GM21529 (cell line): ENCODE results near the gene CLIC3.
A peak's percentile ranks its signal among the peaks of the same experiment; 100 is the strongest.
"Not testable (repeated sequence)": the region's sequence is repeated elsewhere in the genome, so short reads cannot be mapped to it uniquely, and the experiment has no call there.

Experiments
- ATAC-seq: cut with Tn5 transposase; IDR thresholded peaks from one replicate; pipeline ENCODE4 v1.9.1; 2021; ENCODE audit not compliant: unreplicated experiment

The CLIC3 gene

GRCh38 chr9:136996361-136997292 lies at the start of gene CLIC3:
TSS of gene CLIC3 (minus strand) at chr9:136996568. CDS start at chr9:136996543, 25 bp downstream.
- no peak for ATAC-seq

DNA sequence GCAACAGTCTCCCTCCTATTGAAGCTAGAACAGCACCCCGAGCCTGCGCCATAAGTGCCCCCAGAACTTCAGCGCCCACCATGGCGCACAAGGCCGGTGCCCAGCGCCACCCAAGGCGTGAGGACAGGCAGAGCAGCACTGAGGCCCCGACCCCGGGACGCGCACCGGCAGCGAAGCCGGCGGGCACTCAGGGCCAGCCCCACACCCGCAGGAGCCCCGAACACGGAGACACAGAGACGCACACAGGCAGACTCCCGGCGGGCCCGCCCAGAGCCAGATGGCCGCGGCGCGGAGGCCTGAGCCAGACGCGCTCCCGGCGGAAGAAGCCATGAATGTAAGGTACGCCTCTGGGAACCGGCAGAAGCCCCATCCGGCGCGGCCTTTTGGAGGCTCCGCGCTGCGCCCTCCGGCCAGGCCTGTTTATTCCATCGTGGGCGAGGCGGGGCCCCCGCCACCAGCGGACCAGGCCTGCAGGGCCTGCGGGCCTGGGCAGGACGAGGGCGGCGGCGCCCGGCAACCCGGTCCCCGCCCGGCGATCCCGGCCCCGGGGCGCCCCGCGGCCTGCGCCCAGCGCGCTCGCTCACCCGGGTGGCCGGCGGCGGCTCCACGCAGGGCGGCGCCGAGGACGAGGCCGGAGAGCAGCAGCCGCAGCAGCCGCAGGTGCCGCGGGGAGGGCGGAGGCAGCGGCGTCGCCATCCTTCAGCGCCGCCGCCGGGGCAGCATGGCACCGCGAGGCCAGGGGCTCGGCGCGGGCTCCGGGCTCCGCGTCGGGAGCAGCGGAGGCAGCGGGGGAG lies 49.1 kb upstream of the CLIC3 start:
- no peak for ATAC-seq

- ATAC-seq: no peak
Observed at GRCh38 chr9:137044502-137045177, 48.3 kb upstream of the CLIC3 start.

DNA sequence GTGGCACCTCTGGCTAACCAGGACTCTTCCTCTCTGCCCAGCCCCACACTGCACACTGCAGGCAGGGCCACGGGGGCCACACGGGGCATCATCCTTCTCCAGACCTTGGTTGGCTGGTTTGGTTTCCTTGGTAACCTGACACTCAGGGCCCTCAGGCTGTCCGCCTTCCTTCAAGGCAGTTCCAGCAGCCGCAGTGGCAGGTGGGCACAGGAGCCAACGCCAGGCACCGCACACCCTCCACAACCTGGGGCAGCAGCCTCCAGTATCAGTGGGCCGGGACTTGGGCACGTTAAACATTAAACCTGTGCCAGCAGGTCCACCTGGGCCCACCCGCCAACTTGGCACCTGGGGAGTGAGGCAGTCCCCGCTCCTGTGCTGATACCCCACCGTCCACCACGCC lies 47.7 kb upstream of the CLIC3 start:
- no peak for ATAC-seq

DNA sequence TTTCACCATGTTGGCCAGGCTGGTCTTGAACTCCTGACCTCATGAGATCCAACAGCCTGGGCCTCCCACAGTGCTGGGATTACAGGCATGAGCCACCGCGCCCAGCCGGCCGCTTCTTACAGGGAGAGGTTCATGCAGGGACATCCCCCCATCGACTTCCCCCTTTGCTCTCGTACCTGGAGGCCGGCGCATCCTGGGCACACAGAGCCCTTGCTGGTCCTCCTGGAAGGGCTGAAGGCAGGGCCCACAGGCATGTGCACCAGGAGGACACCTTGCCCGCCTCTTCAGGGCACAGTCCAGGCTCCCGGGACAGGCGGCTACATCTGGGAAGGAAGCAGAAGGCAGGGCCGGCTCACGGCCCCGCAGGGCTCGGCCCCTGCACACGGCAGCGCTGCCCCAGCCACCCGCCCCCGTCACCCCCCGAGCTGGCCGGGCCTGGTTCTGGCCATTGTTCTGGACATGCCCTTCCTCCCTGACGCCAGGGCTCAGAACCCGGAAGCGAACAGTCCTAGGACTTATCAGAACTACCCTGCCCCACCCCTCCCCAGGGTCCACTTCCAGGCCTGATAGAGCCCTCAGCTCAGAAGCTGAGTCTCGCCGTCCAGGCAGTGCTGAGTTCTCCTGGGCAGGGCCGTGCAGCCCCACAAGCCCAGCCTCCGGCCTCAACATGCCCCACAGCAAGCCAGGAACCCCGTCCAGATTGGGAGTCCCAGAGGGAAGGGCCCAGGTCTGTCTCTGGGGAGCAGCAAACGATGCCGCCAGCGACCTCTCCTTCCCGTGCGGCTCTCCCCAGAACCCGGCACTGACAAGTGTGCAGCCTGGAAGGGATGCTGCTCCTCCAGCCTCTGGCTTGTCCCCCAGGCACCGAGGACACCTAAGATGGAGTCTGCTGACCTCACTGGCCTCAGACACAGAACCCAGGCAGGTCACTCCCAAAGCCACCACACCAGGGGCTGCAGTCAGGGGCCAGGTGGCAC lies 46.7 kb upstream of the CLIC3 start:
- no peak for ATAC-seq

- ATAC-seq: no peak
Observed at GRCh38 chr9:137041124-137041523, 44.8 kb upstream of the CLIC3 start.

- no peak for ATAC-seq
Observed at GRCh38 chr9:137040568-137040967, 44.2 kb upstream of the CLIC3 start.

DNA sequence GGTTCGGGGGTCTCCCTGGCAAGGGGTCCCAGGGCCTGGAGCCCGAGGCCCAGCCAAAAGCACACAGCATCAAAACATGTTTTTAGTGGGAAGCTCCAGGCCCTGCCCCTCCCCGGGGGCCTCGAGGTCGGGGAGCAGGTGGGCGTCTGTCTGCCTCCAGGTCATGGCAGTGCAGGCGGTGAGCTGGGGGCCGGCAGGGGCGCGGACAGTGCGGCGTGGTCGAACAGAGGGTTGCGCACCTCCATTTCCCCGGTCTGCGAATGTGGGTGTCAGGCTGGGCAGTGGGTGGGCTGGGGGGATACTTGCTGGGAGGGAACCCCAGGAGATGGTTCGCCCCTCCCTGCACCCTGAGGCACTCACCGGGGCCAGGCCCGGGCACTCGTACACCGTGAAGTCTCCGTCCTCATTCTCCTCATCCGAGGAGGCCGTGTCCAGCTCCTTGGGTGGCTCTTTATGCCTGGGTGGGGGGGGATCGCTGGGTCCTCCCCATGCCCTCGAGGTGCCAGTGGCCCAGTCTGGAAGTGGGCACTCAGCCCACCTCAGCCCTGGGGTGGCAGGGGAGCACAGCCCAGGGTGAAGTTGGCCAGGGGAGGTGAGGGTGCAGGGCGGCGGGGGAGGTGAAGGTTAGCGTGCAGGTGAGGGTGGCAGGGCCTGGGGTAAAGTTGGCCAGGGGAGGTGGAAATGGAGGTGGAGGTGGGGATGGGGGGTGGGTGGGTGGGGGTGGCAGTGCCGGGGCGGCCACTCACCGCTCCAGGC lies 43.4 kb upstream of the CLIC3 start:
- no peak for ATAC-seq

- ATAC-seq: no peak
Observed at GRCh38 chr9:137038916-137039315, 42.5 kb upstream of the CLIC3 start.

DNA sequence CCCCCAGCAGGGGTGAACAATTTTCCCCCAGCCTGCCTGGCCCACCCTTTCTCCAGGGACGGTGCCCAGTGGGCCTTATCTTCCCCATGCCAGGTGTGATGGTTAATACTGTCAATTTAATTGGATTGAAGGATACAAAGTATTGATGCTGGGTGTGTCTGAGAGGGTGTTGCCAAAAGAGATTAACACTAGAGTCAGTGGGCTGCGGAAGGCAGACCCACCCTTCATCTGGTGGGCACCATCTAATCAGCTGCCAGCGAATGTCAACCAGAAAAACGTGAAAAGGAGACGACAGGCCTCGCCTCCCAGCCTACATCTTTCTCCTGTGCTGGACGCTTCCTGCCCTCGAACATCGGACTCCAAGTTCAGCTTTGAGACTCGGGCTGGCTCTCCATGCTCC lies 41.1 kb upstream of the CLIC3 start:
- ATAC-seq: no peak

DNA sequence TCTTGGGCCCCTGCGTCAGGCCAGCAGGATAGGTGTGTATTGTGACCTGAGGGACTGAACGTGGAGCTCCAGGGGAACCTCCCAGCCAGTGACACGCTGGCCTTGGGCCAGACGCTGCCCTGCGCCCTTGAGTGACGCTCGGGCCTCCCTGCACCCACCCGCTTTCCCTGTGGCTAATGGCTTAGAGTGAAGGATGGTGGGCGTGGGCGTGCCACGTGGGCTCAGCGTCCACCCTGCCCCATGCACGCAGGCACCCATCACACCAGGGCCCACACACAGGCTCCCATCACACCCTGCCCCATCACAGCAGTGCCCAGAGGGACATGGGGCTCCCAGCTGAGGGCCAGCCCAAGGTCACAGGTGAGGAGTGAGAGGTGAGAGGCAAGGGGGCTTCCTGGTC lies 40.7 kb upstream of the CLIC3 start:
- no peak for ATAC-seq

DNA sequence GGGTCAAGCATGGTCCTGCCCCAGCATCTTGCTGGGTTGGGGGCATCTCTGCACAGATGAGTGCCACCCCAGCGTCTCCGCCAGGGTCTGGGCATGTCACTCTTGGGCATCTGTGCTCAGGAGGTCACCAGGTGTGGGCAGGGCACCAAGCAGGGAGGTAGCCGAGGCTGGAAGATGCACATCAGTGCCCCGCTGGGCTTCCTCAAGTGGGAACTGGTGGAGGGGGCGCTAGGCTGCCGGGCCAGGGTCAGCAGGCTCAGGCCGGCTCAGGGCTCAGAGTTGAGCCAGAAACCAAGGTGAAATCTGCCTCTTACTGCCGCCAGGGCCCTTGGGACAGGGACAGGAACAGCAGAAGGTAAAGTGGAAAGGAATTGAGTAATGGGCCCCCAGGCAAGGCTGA lies 39.6 kb upstream of the CLIC3 start:
- no peak for ATAC-seq

DNA sequence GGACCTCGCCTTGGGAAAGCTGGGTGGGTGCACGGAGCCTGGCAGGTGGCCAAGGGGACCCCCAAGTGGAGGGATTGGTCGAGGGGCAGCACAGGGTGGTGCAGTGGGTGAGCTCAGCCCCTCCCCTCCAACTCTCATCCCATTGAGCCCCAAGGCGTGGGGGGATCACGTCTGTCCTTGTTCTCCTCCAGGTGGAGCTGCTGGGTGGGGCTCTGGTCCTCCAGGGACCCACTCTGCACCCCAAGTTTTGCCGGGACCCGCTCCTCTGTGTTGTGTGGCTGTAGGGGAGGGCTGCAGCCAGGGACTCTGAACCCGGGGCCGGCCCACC lies 39.1 kb upstream of the CLIC3 start:
- ATAC-seq: no peak

DNA sequence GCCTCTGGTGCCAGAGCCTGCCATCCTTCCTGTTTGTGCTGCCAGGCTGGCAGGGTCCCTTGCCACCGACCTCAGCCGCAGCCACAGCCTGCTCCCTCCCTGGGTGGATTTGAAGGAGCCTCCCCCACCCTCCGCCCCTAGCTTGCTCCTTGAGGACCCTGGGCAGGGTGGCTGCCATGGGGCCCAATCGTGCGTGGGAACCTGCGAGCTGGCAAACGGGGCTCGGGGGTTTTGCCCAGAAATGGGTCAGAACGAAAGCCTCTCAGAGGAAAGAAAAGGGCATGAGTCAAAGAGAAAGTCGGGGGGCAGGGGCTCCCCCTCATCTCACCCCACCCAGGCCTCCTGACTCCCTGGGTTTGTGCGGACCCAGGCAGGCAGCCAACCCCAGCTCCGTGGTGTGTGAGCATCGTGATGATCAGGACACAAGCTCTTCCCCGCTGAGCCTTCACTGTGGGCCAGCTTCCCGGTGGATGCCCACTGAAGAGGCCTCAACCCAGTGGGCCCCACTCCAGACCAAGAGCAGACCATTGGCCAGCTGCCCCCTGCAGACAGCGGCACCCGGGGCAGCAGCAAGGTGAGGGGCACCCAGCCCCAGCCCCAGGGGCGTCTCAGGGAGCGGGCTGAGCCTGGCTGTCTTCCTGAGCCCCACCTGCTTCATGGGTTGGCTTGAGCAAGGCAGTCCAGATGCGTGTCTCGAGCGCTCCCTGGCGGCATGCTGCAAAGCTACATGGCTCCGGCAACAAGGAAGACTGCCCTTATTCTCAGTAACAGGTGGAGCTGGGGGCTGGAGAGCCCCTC lies 38.5 kb upstream of the CLIC3 start:
- peak; percentile 61 for ATAC-seq

- no peak for ATAC-seq
Observed at GRCh38 chr9:137034039-137034708, 37.8 kb upstream of the CLIC3 start.

GRCh38 chr9:137033481-137033880 lies 37.1 kb upstream of the CLIC3 start:
- ATAC-seq: not testable (repeated sequence)

DNA sequence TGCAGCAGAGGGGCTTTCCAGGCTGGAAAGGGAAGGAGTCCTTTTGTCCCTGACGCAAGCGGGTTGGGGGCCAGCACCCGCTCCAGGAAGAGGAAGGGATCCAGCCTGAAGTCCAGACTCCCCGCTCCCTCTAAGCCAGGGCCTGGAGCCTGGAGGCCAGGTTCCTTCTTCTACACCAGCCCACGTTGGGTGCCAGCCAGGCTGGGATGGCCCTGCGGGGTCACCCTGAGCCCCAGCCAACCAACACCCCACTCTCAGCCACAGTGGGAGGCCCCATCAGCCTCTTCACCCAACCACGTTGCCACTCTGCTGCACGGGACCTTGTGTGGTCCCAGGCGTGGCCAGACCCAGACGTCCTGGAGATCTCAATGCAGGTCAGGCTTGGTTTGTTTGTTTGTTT lies 36.5 kb upstream of the CLIC3 start:
- no peak for ATAC-seq

GRCh38 chr9:137031904-137032640 lies 35.7 kb upstream of the CLIC3 start, which contains the start of gene FUT7:
TSS of gene FUT7 (minus strand) at chr9:137032088. CDS start at chr9:137031991, 97 bp downstream.
- ATAC-seq: no peak
